ENCODE data around the gene PLEKHG3.
"Not testable (repeated sequence)": the region's sequence is repeated elsewhere in the genome, so short reads cannot be mapped to it uniquely, and the experiment has no call there.

PLEKHG3 gene

DNA sequence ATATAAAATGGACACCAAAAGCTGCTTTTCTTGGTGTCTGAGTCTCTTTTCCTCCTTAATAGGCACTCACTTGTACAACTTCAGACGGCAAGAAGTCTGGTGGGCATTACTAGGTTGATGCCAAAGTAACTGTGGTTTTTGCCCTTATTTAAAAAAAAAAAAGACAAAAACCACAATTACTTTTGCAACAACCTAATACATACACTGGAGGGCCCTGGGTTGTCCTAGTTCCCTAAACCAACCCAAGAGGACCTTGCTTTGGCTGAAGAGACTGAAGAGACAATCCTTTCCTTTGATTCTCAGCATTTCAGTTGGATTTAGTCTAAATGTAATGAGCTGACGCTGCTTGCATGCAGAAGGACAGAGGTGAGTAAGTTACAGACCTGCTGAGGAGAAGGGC, 16.2 kb upstream of the PLEKHG3 start:
- no peak for DNase-seq (ENCODE audit: low spot score)

DNA sequence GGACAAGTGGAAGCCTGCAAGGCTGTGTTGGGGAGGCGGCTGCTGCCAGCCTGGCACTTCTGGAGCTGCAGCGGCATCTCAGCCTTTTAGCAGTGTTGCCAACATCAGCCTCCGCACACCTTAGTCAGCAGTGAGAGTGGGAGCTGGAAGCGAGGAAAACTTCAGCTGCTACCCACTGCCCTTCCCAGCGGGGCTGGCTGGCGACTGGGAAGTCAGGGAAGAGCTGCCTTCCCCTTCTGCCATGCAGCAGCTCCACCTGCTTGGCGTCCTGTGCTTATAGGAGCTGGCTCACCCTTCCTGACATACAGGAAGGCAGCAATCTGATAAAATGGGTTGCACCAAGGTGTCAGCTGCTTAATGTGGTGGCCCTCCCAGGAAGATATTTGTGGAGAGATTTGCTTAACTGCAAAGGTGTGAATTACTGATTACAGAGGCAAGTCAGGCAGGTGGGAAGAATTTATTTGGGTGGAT, 15.4 kb upstream of the PLEKHG3 start:
- no peak for DNase-seq (ENCODE audit: low spot score)

- DNase-seq (ENCODE audit: low spot score): no peak
Measured at GRCh38 chr14:64689289-64689688, 14.9 kb upstream of the PLEKHG3 start.

- DNase-seq (ENCODE audit: low spot score): not testable (repeated sequence)
Measured at GRCh38 chr14:64690607-64691006, 13.6 kb upstream of the PLEKHG3 start.

GRCh38 chr14:64691376-64691775, 12.8 kb upstream of the PLEKHG3 start:
- DNase-seq (ENCODE audit: low spot score): no peak

DNA sequence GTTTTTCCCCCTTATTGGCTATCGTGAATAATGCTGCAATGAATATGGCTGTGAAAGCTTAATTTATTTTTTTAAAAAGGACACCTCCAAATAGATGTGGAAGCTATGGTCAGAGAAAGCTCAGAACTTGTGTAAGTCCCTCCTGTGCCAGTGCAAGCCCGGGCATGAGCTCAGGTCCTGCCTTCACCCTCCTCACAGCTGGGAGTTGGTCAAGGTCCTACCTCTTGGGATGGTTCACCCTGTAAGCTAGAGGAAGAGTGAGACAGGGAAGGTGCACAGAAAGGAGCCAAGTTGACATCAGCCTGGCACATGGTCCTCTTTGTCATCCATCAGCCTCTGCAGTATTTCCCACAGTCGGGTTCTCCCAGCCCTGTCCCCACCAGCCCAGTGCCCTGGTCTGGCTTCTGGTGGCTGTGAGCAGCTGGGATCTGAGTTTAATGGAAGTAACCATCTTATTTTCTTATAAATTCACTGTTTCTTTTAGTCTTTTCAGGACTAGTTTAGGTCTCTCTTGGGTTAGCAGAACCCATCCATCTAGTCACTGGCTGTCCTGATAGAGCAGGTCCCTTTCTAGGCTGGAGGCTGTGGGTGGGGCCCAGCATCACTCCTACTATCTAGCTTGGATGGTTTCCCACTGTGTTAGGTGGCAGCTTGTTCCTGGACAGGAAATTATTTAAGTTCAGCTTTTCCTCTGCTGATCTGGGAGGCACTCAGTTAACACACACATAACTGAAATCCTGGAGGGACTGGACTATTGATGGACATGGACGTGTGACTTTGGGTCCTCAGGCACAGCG, 11.8 kb upstream of the PLEKHG3 start:
- no peak for DNase-seq (ENCODE audit: low spot score)

- no peak for DNase-seq (ENCODE audit: low spot score)
Measured at GRCh38 chr14:64692986-64693809, 11.0 kb upstream of the PLEKHG3 start.

GRCh38 chr14:64693810-64694165, 10.4 kb upstream of the PLEKHG3 start:
- DNase-seq (ENCODE audit: low spot score): no peak

DNA sequence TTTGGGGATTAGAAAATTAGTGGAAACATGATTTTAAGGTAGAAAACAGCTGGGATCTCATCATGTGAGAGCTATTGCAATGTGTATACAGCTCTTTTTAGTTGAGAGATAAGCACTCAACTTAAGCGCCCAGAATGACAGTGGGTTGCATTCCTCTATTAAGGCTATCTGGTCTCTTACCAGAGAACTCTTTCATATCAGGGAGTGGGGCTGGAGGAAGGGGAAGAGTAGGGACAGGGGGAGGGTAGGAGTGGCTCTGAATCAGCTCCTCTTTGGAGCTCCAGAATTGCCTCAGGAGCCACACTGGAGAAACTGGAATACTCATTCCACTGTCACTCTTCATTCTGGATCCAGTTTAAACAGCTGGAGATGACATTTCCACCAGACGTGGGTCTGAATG, 9.2 kb upstream of the PLEKHG3 start:
- no peak for DNase-seq (ENCODE audit: low spot score)

DNA sequence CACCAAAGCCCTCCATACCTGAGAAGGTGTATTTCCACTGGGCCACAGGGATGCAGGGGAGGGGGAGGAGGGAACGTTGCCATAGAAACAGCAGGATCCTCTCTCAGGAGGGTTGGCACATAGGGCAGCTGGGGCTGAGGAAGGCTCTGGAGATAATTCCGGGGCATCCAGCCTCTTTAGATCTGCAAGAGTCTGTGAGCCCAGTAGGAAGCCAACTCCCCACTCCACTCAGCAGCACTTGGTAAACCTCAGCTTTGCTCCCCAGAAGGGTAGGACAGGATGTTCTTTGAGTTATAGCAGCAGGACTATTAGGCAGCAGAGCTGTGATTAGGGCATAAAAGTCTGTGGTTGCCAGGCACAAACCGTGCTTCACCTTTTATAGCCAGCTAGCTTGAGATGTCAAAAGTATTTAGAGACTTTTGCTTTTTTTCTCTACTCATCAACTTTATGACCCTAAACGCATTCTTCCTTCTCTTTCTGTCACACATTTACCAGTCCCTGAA, 7.8 kb upstream of the PLEKHG3 start:
- DNase-seq (ENCODE audit: low spot score): no peak

DNA sequence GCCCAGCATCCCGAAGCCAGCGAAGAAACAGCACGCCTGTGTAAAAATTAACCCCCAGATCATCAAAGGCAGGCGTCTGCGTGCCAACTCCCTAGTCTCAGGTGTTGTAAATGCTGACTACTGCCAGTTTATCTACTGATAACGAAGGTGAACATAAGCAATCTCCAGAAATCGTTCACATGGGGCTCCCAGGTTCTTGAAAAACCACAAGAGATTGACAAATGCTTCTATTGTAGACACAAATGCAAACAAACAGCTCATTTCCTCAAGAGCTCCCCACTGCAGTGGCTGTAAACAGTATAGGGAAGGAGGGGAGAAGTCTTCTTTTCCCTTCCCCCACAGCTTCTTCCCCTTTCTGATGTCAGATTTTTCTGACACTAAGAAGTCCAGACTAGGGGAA, 5.3 kb upstream of the PLEKHG3 start:
- no peak for DNase-seq (ENCODE audit: low spot score)

DNA sequence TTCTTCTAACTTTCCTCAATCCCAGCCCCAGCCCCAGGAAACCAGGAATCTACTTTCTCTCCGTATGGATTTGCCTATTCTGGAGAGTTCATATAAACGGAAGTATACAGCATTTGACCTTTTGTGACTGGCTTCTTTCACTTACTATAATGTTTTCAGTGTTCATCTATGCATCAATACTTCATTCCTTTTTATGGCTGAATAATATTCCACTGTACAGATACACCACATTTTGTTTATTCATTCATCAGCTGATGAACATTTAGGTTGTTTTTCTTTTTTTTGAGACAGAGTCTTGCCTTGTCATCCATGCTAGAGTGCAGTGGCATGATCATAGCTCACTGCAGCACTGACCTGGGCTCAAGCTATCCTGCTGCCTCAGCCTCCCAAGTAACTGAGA, 3.9 kb upstream of the PLEKHG3 start:
- DNase-seq (ENCODE audit: low spot score): no peak

DNA sequence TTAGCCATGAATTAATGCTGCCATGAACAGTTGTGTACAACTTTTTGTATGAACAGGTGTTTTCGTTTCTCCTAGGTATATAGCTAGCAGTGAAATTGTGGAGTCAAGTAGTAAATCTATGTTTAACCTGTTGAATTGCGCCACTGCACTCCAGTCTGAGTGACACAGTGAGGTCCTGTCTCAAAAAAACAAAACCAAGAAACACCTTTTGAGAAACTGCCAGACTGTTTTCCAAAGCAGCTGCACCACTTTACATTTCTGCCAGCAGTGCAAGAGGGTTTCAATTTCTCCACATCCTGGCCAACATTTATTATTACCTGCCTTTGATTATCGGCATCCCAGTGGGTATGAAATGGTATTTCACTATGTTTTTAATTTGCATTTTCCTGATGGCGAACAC, 3.3 kb upstream of the PLEKHG3 start:
- no peak for DNase-seq (ENCODE audit: low spot score)

DNA sequence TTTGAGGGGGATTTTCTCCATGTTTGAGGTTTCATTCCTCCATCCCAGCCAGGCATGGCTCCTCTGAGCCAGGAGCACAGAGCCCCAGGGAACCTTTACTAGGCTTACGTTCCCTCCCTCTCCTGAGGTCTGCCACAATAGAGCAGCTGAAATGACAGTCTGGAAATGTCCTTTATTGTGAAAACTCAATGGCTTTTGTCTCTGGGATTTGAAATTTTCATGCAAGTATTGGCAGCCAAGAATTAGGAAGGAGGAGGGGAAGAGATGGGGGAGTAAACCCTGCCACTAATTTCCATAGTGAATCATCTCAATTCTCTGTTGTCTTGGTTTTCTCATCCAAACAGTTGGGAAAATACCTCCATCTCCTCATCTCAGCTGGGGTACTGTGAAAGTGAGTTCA, 2.6 kb upstream of the PLEKHG3 start:
- DNase-seq (ENCODE audit: low spot score): no peak

DNA sequence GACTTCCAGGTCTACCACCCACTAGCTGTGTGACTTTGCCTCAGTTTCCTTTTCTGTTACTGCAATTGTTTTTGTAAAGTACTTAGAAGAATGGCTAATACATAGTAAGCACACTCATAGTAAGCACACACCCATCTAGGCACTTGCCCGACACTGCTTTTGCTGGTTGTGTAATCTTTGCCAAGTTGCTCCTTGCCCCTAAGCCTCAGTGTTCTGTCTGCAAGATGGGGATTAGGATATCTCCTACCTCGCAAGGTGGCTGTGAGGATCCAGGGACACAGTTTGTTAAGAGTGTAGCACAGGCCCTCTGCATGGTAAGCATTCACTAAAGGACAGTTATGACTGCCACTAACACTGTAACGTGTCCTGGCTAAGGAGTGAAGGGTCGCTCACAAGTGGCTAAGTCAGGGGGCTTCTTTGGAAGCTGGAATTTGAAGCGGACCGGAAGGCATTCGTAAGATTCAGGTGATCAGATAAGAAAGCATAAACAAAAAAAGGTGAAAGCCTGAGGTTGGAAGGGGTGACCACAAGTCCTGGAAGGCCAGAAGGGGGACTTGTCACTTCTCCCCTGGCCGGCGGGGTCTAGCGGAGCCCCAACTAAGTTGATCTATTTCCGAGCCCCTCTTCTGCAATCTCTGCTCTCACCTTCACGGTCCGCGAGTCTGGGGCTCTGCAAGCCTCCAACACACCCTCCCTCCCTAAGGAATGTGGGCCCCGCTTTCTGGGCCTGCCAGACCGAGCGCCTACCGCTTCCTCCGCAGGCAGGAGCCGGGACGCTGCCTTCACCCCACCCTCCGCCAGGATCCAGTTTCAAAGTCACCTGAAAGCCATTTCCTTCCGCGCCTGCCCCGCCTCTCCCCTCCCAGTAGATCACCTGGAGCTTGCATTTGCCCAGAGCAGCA, 1.5 kb upstream of the PLEKHG3 start:
- no peak for DNase-seq (ENCODE audit: low spot score)

DNA sequence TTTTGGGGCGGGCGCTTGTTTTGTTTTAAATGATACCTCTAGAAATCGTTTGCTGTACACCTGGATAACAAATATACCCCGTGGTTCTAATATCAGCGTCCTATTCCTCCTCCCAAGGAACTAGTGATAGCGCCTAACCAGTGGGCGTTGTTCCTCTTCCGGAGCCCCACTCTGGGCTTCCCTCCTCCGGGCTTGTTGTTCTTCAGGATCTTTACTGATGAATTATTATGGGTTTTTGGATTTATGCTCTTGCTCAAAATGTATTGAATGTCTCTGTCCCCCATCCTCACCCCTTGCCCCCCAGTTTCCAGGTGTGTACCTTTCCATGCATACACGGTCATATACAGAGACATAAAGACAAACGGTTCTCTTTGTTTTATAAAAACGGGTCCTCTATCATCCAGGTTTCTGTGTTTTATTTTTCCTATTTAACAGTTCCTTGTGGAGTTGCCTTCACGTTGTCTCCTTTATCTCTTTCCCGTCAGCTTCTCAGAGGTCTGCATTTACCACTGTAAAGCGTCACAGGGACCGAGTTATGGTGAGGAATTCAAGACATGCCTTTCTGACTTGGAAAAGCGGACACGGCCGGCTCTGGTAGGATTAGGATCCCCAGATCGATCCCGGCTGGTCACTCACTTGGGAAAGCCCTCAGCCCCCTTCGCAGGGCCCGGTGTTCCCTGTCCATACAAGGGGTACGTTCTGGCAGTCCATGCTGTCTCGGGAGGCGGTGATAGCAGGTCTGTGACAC, 655 bp upstream of the PLEKHG3 start:
- DNase-seq (ENCODE audit: low spot score): no peak

DNA sequence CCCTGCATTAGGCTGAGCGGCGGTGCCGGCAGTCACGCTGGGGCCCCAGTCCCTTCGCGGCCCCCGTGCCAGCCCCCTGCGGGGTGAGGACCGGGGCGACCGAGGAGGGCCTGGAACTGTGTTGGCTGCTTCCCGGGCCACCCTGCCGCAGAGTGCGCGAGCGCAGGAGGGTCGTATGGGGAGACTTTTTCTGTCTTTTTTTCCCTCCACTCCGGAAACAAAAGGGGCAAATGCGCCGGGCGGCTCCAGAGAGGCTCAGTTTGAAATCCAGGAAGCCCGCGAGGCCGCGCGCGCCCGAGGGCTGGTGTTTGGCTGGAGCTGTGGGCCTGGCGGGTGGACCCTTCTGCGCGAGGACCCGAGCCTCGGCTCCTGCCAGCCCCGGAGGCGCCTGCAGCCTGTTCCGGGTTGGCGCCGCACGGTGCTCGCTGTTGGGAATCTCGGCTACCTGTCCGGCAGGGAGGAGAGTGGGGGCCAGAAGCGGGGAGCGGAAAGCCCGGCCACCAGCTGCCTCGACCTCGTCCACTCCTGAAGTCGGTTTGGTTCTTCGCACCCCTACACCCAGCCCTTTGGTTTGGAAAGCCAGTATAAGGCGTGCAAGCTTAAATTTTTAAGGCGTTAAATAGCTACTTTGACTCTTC, 638 bp downstream of the PLEKHG3 start:
- DNase-seq (ENCODE audit: low spot score): peak; percentile 31

GRCh38 chr14:64705381-64706118, 1.3 kb downstream of the PLEKHG3 start:
- DNase-seq (ENCODE audit: low spot score): peak; percentile 42

DNA sequence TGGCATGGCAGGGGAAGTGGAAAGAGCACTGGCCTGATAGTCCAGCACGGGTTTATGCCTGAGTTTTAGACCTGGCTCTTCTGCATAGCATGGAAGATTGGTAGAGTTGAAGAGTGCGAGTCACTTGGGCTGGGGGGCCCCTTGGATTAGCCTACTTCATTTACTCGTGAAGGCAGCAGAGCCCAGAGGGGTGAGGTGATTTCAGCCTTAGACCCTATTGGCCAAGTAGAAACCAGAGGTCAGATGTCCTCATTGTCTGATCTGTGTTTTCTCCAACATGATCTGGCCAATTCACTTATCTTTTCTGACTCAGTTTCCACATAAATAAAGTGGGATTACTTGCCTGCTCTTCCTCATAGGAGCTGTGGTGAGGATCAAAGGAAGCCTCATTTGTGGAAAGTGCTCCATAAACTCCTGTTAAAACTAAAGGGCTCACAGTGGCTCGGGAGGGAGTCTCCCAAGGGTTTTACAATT, 1.9 kb downstream of the PLEKHG3 start:
- DNase-seq (ENCODE audit: low spot score): peak; percentile 15

- DNase-seq (ENCODE audit: low spot score): no peak
Measured at GRCh38 chr14:64706593-64707193, 2.5 kb downstream of the PLEKHG3 start.
